Renal cortical epithelial cell (primary cell): ENCODE data around the gene ARL15. TPM values are rescaled to one million over a fixed set of nuclear protein-coding genes. Genes with fewer than 3 reads are reported as not detected.

ENCODE experiments used
- DNase-seq: peaks from one replicate; pipeline ENCODE4 v3.0.0-alpha.2; 2011; ENCODE audit warnings: low read depth
- total RNA-seq: library from RNA; depleted of rRNA; stranded (reverse); fragments of >200 nt; gene quantifications from 2 replicates; pipeline ENCODE4 v1.2.3, GENCODE V29; 2014

Gene ARL15
- total RNA-seq, 1 donor from 2014 or later, result 27.7 TPM

- no peak for DNase-seq
Measured at GRCh38 chr5:54207566-54207965, 102.8 kb downstream of the ARL15 start.

- DNase-seq, result no peak
Measured at GRCh38 chr5:54206580-54207229, 103.7 kb downstream of the ARL15 start.

GRCh38 chr5:54205918-54206317 lies 104.5 kb downstream of the ARL15 start:
- DNase-seq, result no peak

DNA sequence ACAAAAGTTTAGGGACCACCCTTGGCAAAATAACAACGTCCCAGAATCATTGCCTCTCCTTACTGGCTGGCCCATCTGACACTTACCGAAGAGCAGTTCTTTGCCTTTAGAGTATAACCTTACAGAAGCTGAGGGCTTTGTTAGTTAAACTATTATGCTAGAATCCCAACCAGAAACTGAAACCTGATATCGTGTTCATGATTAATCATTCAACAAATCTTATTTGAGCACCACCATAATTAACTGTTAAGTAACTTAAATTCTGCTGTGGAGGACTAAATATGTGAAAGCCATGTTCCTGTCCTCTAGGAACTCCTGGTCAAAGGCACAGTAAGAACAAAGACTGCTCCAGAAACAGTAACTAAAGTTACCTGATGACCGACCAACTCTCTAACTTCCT lies 104.9 kb downstream of the ARL15 start:
- peak; percentile 59 for DNase-seq

DNA sequence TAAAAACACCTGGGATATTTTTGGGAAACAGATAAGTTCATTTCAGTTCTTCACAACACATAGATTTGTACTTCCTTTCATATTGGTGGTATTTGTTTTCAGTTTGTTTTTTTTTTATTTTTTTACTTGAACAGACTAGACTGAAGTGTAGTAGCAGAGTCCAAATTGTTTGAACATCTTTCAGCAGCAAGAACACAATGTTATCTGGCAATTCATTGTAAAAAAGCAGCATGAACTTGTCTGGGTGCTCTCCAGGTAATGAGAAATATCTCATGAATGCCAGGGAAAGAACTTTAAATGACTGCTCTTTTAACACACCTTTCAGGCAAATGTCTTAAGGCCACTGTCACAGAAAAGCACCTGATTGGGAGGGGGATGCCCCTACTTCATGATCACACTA lies 113.4 kb downstream of the ARL15 start:
- DNase-seq, result no peak

- no peak for DNase-seq
Measured at GRCh38 chr5:54195701-54196100, 114.7 kb downstream of the ARL15 start.

DNA sequence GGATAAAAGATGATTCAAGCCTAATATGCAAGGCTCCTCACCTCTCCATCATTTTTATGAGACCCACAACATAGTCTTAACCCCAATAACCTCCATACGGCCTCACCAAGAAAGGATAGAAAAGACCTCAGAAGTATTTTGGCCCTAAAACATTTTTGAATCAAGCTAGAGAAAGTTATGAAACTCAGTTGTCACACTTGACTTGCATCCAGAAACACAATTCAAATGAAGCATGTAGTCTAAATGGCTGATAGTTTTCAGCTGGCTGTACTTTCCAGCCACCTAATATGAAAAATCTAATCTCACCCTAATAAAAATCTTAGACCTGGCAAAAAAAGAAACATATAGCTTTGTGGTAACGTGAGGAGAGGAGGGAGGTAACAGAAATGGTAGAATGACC lies 116.1 kb downstream of the ARL15 start:
- DNase-seq, result no peak

DNA sequence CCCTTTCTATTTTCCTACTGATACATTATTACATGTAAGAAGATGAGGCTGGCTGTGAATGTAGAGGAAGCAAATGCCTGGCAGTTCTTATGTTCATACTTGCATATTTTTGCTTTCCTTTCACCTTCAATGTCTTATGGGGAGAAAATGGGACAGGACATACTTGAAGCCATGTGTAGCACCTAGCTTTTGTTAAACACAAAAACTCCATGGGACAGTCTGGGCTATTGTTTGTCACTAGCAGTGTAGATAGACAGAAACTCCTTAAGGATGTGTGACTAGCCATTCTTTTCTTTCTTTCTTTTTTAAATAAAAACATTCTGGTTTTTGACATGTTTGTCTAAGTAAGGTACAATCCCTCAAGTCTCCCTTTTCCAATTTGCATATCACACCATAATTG lies 122.7 kb downstream of the ARL15 start:
- DNase-seq, result no peak

GRCh38 chr5:54186912-54187445 lies 123.4 kb downstream of the ARL15 start:
- no peak for DNase-seq

GRCh38 chr5:54186108-54186507 lies 124.3 kb downstream of the ARL15 start:
- DNase-seq, result no peak

GRCh38 chr5:54184806-54185205 lies 125.6 kb downstream of the ARL15 start:
- DNase-seq, result no peak

DNA sequence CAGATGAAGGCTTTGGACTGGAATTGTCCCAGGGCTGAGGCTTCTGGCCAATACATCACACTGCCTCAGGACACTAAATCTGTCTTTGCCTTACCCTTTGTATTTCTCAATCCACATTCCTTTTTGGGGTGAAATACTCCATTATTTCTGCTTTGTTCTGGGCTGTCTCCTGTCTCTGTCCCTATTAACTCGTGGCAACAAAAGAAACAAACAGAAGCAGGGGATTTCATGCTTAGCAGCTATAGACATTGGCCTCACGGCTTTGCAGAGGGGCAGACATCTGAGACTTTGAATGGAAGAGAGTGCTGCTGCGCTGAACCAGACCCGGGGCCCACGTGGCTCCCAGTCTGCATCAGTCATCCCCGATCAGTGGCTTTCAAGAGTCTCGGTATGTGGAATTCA lies 129.7 kb downstream of the ARL15 start:
- peak; percentile 27 for DNase-seq

DNA sequence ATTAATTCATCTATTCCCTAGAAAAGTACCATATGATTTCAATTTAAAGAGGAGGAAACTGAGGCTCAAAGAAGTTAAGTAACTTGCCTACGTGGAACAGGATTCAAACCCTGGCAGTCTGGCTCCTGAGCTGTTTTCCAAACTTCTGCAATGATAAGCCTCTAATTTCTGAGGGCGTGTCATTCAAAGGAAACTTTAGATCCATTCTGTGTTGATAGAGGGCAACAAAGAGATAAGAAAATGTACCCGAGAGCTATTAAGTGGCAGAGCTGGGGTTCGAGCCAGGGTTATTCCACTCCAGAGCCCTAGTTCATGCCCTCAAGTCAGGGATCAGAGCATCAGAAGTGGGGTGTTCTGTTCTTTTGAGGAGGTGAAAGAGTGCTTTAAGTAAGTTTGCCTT lies 131.4 kb downstream of the ARL15 start:
- DNase-seq, result no peak

DNA sequence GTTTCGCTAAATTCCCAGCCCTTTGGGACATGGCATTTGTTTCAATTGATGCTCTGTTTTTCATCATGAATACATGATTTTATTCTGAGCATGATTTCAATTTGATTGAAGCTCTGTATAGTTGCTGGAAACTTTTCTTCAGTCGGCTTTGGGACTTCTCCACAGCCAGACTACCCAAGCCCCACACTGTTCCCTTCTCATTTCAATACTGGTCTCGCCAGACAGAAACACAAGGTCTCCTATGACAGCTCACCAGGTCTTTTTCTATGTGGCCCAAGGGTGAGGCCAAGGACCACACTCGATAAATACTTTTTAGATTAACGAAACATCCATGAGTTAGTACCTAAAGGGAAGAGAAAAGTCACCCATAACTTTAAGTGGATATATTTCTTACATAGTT lies 132.2 kb downstream of the ARL15 start:
- no peak for DNase-seq

DNA sequence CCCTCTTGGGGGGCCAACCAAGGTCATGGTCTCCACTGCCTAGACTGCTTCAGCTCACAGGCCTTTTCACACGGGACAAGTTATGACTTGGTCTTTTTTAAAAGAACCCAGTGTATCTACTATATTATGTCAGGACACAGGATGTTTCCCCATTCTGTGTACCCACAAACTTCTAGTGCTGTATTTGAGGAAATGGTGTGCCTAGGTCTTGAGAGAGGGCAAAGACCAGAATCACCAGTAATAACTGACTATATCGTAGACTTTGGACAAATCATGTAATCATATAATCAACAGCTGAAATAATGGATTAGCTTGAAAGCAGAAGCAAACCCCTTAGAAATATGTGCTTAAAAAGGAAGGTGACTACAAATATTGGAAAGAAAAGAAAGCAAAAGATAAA lies 133.3 kb downstream of the ARL15 start:
- no peak for DNase-seq

DNA sequence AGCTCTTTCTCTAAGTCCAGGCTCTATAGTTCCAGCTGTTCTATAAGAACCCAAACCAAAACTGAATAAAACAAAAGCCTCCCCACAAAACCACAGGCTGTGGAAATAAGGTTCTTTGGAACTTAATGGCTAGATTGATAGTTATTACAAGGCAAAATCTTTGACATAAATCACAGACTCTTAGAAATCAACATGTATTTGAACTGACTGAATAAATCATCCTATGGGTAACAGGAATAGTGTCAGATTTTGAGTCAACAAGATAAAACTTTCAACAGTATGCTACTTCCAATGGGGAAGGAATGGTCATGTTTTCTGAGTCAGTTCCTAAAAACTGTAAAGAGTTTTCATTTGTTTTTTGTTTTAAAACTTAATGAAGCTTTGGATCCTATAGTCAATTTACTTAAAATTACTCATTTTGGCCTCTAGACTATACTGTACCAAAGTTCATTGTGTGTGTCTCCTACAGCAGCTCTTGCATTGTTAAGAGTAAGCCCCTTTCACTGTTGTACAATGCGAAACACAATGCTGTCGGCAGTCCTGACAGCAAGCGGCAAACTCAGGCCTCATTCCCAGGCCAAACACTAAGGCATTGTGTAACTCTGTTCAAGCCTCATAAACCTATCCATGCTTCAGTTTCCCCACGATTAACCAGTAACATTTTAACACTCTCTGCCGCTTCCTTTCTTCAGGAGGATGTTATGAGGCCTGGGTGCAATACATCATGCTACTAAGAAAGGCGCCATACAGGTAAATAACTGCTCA lies 134.1 kb downstream of the ARL15 start:
- peak; percentile 12 for DNase-seq

DNA sequence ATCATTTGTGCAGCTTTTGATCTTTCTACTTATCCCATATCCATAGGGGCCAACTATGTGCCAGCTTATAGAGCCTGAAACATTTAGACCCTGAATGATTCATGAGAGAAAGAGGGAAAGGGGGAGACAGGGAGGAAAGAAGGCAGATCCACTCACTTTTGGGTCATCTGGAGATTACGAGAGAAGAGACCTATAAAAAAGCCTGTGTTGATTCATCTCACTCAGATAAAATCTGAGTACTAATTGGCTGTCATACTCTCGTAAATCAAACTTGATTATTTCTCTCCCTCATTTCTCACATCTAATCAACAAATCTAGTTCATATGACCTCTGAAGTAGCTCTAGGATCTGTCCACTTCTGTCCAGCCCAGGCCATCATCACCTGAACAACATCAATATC lies 137.1 kb downstream of the ARL15 start:
- no peak for DNase-seq

DNA sequence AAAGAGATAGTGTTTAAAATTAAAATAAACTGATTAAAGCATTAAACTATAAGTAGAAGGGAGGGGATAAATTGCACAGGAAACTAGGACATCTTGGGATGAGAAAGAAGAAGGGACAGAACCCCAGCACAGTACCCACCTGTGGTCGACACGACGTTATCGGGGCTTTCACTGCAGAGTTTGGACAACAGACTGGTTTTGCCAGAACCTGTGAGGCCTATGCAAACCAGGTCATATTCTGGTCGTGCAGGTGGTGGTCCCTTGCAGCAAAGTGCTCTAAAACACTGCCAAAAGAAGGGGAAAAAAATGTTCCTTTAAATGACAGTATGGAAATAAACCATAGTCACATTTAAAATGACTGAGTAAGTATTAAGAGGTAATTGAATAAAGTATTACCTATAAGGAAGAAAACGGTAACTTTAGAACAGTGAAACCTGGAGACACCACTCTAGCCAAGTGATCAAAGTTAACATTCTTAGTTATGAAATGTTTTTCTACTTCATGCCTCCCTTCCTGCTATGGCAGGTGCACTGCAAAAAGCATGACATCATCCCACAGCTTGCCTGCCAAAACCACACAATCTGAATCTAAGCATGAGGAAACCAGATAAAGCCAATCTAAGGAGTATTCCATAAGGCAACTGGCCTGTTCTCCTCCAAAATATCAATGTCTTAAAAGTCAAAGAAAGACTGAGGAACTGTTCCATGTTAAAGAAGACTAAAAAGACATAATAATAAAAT lies 138.6 kb downstream of the ARL15 start:
- peak; percentile 22 for DNase-seq

- DNase-seq, result no peak
Measured at GRCh38 chr5:54165687-54166086, 144.7 kb downstream of the ARL15 start.

DNA sequence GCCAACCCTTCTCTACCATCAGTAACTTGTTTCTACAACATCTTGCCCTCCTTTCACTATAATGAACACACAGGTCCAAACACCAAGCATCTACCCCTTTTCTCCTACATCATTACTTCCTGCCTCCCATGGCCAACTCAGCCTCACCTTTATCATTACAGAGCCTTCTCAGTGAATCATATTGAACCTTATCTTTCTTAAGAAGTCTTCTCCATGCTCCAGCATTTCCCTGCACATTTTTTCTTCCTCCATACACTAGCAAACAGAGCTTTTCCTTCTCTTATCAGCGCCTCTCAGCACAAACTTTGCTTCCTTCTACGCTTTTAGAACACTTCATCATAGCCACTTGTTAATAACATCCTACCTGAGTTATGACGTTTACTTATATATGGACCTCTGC lies 148.2 kb downstream of the ARL15 start:
- DNase-seq, result no peak

DNA sequence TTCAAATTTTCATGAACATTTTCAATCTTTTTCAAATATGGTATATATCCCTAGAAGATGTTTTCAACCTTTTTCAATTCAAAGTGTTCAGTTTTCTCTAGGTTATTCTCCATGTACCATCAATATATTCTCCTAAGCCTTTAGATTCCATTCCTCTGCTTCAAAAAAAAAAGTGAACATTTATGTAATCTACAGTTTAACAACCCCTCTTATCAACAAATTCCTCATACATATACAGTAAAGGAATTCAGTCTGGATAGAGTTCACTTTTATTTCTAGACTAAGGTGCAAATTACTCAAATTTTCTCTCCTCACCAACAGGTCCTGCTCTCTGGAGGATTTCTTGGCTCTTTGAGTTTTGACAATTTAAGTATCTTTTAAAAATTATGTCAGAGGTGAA lies 150.0 kb downstream of the ARL15 start:
- no peak for DNase-seq

DNA sequence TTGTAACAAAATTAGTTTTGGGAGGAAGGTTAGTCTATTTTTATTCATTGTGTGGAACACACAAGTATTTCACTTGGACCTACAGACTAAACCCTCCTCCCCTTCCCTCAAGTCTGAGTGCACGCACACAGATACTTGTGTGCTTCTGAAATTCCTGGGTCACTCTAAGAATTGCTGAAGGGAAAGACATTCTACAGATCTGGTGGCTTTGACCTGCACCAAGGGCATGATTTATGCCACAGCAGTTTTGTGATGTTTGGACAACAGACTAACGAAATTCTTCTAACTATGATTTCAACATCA lies 150.5 kb downstream of the ARL15 start:
- no peak for DNase-seq
